ENCODE measurements around the gene FAM13C. TPM values are rescaled to one million over a fixed set of nuclear protein-coding genes. Genes with fewer than 3 reads are reported as not detected.
"Not testable (repeated sequence)": the region's sequence is repeated elsewhere in the genome, so short reads cannot be mapped to it uniquely, and the experiment has no call there.

Gene FAM13C
- total and polyA plus RNA-seq, 2 of the 13 experiments (the other 11 are each of a cell fraction or from before 2014, with no cell fraction given): 0.07 to 0.26 TPM

GRCh38 chr10:59405235-59405634 lies 42.9 kb upstream of the FAM13C start:
- Histone ChIP-seq H3K36me3 (replicated peaks in 1 of 2; ENCODE audit: control insufficient read depth in 1 of 2, insufficient read depth in 2 of 2, low read length in 2 of 2) (no peaks in the 10 kb centered on the region), H3K4me2 (ENCODE audit: low read depth, low read length) (no peak overlapping the region), H3K4me1 (ENCODE audit: insufficient read depth, low read length) (no peaks in the 10 kb centered on the region), H3K27ac (ENCODE audit: extremely low read length, insufficient read depth, low read length) (no peak overlapping the region), H4K20me1 (ENCODE audit: insufficient read depth, low read length) (no peaks in the 10 kb centered on the region), H3K4me3 (replicated peaks in 1 of 3; ENCODE audit: insufficient read depth in 1 of 3, low read depth in 2 of 3, low read length in 3 of 3) (no peak overlapping the region), H3K79me2 (ENCODE audit: insufficient read depth, low read length) (no peaks in the 10 kb centered on the region), H2AFZ (ENCODE audit: low read length) (no peak overlapping the region), H3K9ac (ENCODE audit: insufficient read depth, low read depth, low read length) (no peak overlapping the region), H3K9me3 (ENCODE audit: low read length) (no peaks in the 10 kb centered on the region), H3K27me3 (ENCODE audit: control insufficient read depth in 1 of 2, insufficient read depth in 2 of 2, low read length in 2 of 2) (no peaks in the 10 kb centered on the region)
- DNase-seq (ENCODE audit: low spot score) (no peak), ATAC-seq (no peak), FAIRE-seq (no peak)
- 4% methylated on average over 3 of the region's 3 CpGs for WGBS (ENCODE audit: low lambda C conversion rate)
- ChIA-PET POLR2A (no interaction called here), CTCF (ENCODE audit: low intra/inter-chr PET ratio, low total read pairs) (no interaction called here)
- no TSS peak for BruUV-seq (replicated peaks)
- in situ Hi-C loops (cut with HindIII; ENCODE audit: extremely low pct_ligation_motif_present, low pct_unique_long_range_greater_than_20kb): no loop called here
- TF ChIP-seq ZNF34 (CRISPR knock-in tag; IDR thresholded peaks at IDR 0.05; ENCODE audit: borderline replicate concordance) (no peak), ZNF317 (CRISPR knock-in tag; IDR thresholded peaks at IDR 0.05) (peak; percentile 55; the same call in 1 of the 2 replicates), SRY (CRISPR knock-in tag; IDR thresholded peaks at IDR 0.05) (no peak)
- intact Hi-C loops (cut with micrococcal nuclease; ENCODE audit: unreplicated experiment): no loop called here

GRCh38 chr10:59400214-59400613 lies 37.9 kb upstream of the FAM13C start:
- no peaks in the 10 kb centered on the region for H3K27me3 ChIP-seq (ENCODE audit: control insufficient read depth in 1 of 2, insufficient read depth in 2 of 2, low read length in 2 of 2)
- FAIRE-seq (no peak), DNase-seq (ENCODE audit: low spot score) (no peak), ATAC-seq (no peak)
- ChIA-PET POLR2A (no interaction called here), CTCF (ENCODE audit: low intra/inter-chr PET ratio, low total read pairs) (no interaction called here)
- H3K4me3 ChIP-seq (replicated peaks in 1 of 3; ENCODE audit: insufficient read depth in 1 of 3, low read depth in 2 of 3, low read length in 3 of 3): no peak overlapping the region
- no peaks in the 10 kb centered on the region for H3K36me3 ChIP-seq (replicated peaks in 1 of 2; ENCODE audit: control insufficient read depth in 1 of 2, insufficient read depth in 2 of 2, low read length in 2 of 2)
- intact Hi-C loops (cut with micrococcal nuclease; ENCODE audit: unreplicated experiment) (no loop called here), in situ Hi-C loops (cut with HindIII; ENCODE audit: extremely low pct_ligation_motif_present, low pct_unique_long_range_greater_than_20kb) (no loop called here)
- TF ChIP-seq KDM2A (CRISPR knock-in tag; IDR thresholded peaks at IDR 0.05; ENCODE audit: borderline replicate concordance, low read depth) (no peak), MAFF (IDR thresholded peaks at IDR 0.05; ENCODE audit: low read depth, low read length) (peak; percentile 74), MAFK (conservative IDR thresholded peaks at IDR 0.05 in 1 of 2, IDR thresholded peaks at IDR 0.05 in 1 of 2; ENCODE audit: low read length in 2 of 2) (peak; percentile 67 to 81)
- no peak overlapping the region for H2AFZ ChIP-seq (ENCODE audit: low read length)
- no peaks in the 10 kb centered on the region for H3K79me2 ChIP-seq (ENCODE audit: insufficient read depth, low read length)
- BruUV-seq (replicated peaks): no TSS peak
- no peaks in the 10 kb centered on the region for H4K20me1 ChIP-seq (ENCODE audit: insufficient read depth, low read length)
- no peaks in the 10 kb centered on the region for H3K9me3 ChIP-seq (ENCODE audit: low read length)
- no peak overlapping the region for H3K4me2 ChIP-seq (ENCODE audit: low read depth, low read length)
- no peak overlapping the region for H3K27ac ChIP-seq (ENCODE audit: extremely low read length, insufficient read depth, low read length)
- H3K9ac ChIP-seq (ENCODE audit: insufficient read depth, low read depth, low read length): no peak overlapping the region
- peaks cover 14% of the 10 kb centered on the region; the same call in 1 of the 2 replicates for H3K4me1 ChIP-seq (ENCODE audit: insufficient read depth, low read length)
- WGBS (ENCODE audit: low lambda C conversion rate): 0% methylated on average over 1 of the region's 1 CpG

GRCh38 chr10:59399329-59399728 lies 37.0 kb upstream of the FAM13C start:
- H3K79me2 ChIP-seq (ENCODE audit: insufficient read depth, low read length); H3K9ac ChIP-seq (ENCODE audit: insufficient read depth, low read depth, low read length); intact Hi-C loops (cut with micrococcal nuclease; ENCODE audit: unreplicated experiment); ATAC-seq; in situ Hi-C loops (cut with HindIII; ENCODE audit: extremely low pct_ligation_motif_present, low pct_unique_long_range_greater_than_20kb); H3K36me3 ChIP-seq (replicated peaks in 1 of 2; ENCODE audit: control insufficient read depth in 1 of 2, insufficient read depth in 2 of 2, low read length in 2 of 2); POLR2A ChIA-PET; H3K4me3 ChIP-seq (replicated peaks in 1 of 3; ENCODE audit: insufficient read depth in 1 of 3, low read depth in 2 of 3, low read length in 3 of 3); H3K9me3 ChIP-seq (ENCODE audit: low read length); BruUV-seq (replicated peaks); H4K20me1 ChIP-seq (ENCODE audit: insufficient read depth, low read length); CTCF ChIA-PET (ENCODE audit: low intra/inter-chr PET ratio, low total read pairs); FAIRE-seq; DNase-seq (ENCODE audit: low spot score); H2AFZ ChIP-seq (ENCODE audit: low read length); H3K27me3 ChIP-seq (ENCODE audit: control insufficient read depth in 1 of 2, insufficient read depth in 2 of 2, low read length in 2 of 2); H3K4me2 ChIP-seq (ENCODE audit: low read depth, low read length); H3K27ac ChIP-seq (ENCODE audit: extremely low read length, insufficient read depth, low read length): not testable (repeated sequence)
- peaks cover 14% of the 10 kb centered on the region; the same call in 1 of the 2 replicates for H3K4me1 ChIP-seq (ENCODE audit: insufficient read depth, low read length)
- WGBS (ENCODE audit: low lambda C conversion rate): 17% methylated on average over 4 of the region's 4 CpGs

Data from HepG2 (cell line).